ENCODE results near the gene ZNRF4. TPM values are rescaled to one million over a fixed set of nuclear protein-coding genes. Genes with fewer than 3 reads are reported as not detected.
"Not testable (repeated sequence)": the region's sequence is repeated elsewhere in the genome, so short reads cannot be mapped to it uniquely, and the experiment has no call there.

The ZNRF4 gene, protein sequence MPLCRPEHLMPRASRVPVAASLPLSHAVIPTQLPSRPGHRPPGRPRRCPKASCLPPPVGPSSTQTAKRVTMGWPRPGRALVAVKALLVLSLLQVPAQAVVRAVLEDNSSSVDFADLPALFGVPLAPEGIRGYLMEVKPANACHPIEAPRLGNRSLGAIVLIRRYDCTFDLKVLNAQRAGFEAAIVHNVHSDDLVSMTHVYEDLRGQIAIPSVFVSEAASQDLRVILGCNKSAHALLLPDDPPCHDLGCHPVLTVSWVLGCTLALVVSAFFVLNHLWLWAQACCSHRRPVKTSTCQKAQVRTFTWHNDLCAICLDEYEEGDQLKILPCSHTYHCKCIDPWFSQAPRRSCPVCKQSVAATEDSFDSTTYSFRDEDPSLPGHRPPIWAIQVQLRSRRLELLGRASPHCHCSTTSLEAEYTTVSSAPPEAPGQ
- total RNA-seq (ENCODE audit: unreplicated experiment) = not detected
- long read RNA-seq = 0 reads

GRCh38 chr19:5455367-5456129 is at the start of gene ZNRF4:
TSS of gene ZNRF4 (plus strand) at chr19:5455417. CDS start at chr19:5455492, 75 bp downstream.
- Mint-ChIP-seq H3K4me1 (ENCODE audit: unreplicated experiment) (no peaks in the 10 kb centered on the region), H3K9me3 (ENCODE audit: unreplicated experiment) (no peaks in the 10 kb centered on the region), H3K27me3 (ENCODE audit: unreplicated experiment) (peaks cover 4% of the 10 kb centered on the region), H3K27ac (ENCODE audit: unreplicated experiment) (no peak within 1 kb of the TSS), H3K4me3 (ENCODE audit: unreplicated experiment) (no peak within 1 kb of the TSS), H3K36me3 (ENCODE audit: low read depth, unreplicated experiment) (no peaks in the 10 kb centered on the region)
- no peak for DNase-seq (ENCODE audit: low spot score)
- no peak for TF ChIP-seq CTCF (IDR thresholded peaks at IDR 0.05; ENCODE audit: unreplicated experiment)

DNA sequence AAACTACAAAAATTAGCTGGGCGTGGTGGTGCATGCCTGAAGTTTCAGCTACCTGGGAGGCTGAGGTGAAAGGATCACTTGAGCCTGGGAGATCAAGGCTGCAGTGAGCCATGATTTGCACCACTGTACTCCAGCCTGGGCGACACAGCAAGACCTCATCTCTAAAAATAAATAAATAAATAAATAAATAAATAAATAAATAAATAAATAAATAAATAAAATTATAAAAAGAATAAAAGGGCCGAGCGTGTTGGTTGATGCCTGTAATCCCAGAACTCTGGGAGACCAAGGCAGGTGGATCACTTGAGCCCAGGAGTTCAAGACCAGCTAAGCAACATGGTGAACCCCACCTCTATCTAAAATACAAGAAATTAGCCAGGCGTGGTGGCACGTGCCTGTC is 49.0 kb upstream of the ZNRF4 start:
- H3K27me3 Mint-ChIP-seq (ENCODE audit: unreplicated experiment); H3K4me3 Mint-ChIP-seq (ENCODE audit: unreplicated experiment); H3K4me1 Mint-ChIP-seq (ENCODE audit: unreplicated experiment); H3K27ac Mint-ChIP-seq (ENCODE audit: unreplicated experiment); DNase-seq (ENCODE audit: low spot score); H3K36me3 Mint-ChIP-seq (ENCODE audit: low read depth, unreplicated experiment); H3K9me3 Mint-ChIP-seq (ENCODE audit: unreplicated experiment): not testable (repeated sequence)

GRCh38 chr19:5406816-5407215 is 48.4 kb upstream of the ZNRF4 start:
- DNase-seq (ENCODE audit: low spot score) = no peak
- Mint-ChIP-seq H3K27me3 (ENCODE audit: unreplicated experiment) (peaks cover 1% of the 10 kb centered on the region), H3K36me3 (ENCODE audit: low read depth, unreplicated experiment) (peaks cover 3% of the 10 kb centered on the region), H3K9me3 (ENCODE audit: unreplicated experiment) (no peaks in the 10 kb centered on the region), H3K27ac (ENCODE audit: unreplicated experiment) (no peak overlapping the region), H3K4me3 (ENCODE audit: unreplicated experiment) (no peak overlapping the region), H3K4me1 (ENCODE audit: unreplicated experiment) (no peaks in the 10 kb centered on the region)
- no peak for TF ChIP-seq CTCF (IDR thresholded peaks at IDR 0.05; ENCODE audit: unreplicated experiment)

- no peak for DNase-seq (ENCODE audit: low spot score)
- Mint-ChIP-seq H3K27me3 (ENCODE audit: unreplicated experiment) (peaks cover 1% of the 10 kb centered on the region), H3K36me3 (ENCODE audit: low read depth, unreplicated experiment) (peaks cover 3% of the 10 kb centered on the region), H3K27ac (ENCODE audit: unreplicated experiment) (no peak overlapping the region), H3K9me3 (ENCODE audit: unreplicated experiment) (no peaks in the 10 kb centered on the region), H3K4me3 (ENCODE audit: unreplicated experiment) (no peak overlapping the region), H3K4me1 (ENCODE audit: unreplicated experiment) (no peaks in the 10 kb centered on the region)
- no peak for TF ChIP-seq CTCF (IDR thresholded peaks at IDR 0.05; ENCODE audit: unreplicated experiment)
Observed at GRCh38 chr19:5407356-5407755, 47.9 kb upstream of the ZNRF4 start.

DNA sequence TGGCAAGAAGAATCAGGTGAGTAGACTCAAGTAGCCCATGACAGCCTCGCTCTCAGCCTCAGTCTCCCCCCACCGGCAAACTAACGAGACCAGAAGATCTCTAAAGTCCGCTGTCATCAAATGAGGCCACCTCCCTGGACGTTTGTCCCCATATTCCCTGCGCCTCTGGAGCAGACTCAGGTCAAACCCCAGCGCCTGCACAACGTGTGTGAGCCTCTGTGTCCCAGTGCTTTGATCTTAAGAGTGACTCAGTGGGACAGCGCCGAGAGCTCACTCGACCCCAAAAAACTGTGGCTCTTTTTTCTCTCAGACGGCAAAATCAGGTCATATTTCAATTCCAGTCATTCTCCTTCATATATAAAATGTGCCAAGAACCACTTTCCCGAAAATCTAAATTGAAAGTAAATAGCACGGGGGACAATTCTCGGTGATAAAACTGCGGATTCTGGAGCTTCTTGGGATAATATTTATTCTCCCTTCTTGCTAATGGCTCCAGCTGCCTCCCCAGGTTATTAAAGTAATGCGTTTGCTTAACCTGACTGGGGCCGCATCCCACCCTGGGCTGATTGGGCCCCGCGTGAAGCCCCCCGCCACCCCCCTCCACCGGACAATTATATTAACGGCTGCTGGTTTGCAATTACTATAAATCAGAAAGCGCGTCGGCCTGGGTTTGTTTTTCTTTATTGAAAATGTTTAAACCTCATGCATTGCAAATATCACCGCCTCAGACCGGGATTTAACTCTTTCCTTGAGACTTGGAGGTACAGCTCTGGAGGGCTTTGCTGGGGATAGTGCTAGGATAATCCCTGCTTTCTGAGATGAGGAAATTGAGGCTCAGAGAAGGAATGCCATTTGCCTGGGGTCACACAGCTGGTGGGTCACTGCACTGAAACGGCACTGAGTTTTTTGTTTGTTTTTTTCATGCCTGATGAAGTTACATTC is 37.5 kb upstream of the ZNRF4 start:
- no peak overlapping the region for H3K4me3 Mint-ChIP-seq (ENCODE audit: unreplicated experiment)

More for the DNA sequence above, 37.5 kb upstream of the ZNRF4 start:
- no peak overlapping the region for H3K27ac Mint-ChIP-seq (ENCODE audit: unreplicated experiment)
- no peaks in the 10 kb centered on the region for H3K4me1 Mint-ChIP-seq (ENCODE audit: unreplicated experiment)
- no peak for TF ChIP-seq CTCF (IDR thresholded peaks at IDR 0.05; ENCODE audit: unreplicated experiment)
- no peaks in the 10 kb centered on the region for H3K9me3 Mint-ChIP-seq (ENCODE audit: unreplicated experiment)
- H3K36me3 Mint-ChIP-seq (ENCODE audit: low read depth, unreplicated experiment) = no peaks in the 10 kb centered on the region
- H3K27me3 Mint-ChIP-seq (ENCODE audit: unreplicated experiment) = peaks cover 7% of the 10 kb centered on the region
- no peak for DNase-seq (ENCODE audit: low spot score)

All from endothelial cell (in vitro differentiated cells).